Stimulated activated CD4-positive, alpha-beta T cell treated with anti-CD3 and anti-CD28 coated beads, Interleukin-1b, Interleukin-23, amount 100 ng/mL, for 48 hours (primary cell): ENCODE measurements around the gene NHERF1.
A peak's percentile ranks its signal among the peaks of the same experiment; 100 is the strongest.

Experiments
- DNase-seq: peaks from one replicate; pipeline ENCODE4 v3.0.0-alpha.2; 2020

The NHERF1 gene

DNA sequence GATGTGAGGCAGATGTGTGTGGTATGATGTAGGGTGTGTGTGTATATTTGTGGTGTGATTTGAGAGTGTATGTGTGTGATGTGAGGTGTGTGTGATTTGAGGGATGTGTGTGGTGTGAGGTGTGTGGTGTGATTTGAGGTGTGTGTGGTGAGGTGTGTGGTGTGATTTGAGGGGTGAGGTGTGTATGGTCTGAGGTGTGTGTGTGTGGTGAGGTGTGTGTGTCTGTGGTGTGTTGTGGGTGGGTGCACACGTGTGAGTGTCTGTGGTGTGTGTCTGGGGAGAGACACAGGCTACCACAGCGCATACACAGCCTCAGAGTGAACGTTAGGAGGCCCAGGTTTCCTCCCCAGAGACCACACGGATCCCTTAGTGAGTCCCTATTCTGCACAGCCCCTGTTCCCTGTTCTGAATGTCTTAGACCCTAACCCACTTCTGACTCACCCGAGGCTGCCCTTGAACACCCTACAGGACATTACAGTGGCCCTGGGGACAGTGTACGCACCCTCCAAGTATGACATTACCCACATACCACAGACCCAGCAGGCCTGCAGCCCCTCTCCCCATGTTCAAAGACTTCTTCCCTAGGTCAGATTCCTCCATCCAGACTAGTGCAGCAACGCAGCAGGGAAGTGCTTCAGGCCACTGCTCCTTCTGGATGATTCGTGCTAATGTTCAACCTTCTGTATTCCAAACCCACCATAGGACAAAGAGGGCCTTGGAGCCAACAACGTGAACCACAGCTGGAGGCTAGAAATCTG is 14.9 kb upstream of the NHERF1 start:
- no peak for DNase-seq

DNA sequence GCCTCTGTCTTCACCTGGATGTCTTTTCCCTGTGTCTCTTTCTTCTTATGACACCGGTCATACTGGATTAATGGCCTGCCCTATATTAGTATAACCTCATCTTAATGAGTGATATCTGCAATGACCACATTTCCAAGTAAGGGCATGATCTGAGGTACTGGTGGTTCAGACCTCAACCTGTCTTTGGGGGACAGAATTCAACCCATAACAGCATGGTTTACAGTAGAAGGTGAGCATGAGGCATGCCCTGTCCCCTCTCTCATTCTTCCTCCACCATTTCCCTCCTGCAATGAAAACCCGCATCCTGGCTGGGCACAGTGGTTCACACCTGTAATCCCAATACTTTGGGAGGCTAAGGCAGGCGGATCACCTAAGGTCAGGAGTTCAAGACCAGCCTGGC is 14.2 kb upstream of the NHERF1 start:
- no peak for DNase-seq

GRCh38 chr17:74736513-74737298 is 11.7 kb upstream of the NHERF1 start, which contains the start of gene RAB37:
RAB37 (plus strand) TSS chr17:74737256; CDS start chr17:74737273, 17 bp downstream.
- DNase-seq = peak; percentile 12

GRCh38 chr17:74737299-74738050 is 11.0 kb upstream of the NHERF1 start:
- DNase-seq = peak; percentile 37

GRCh38 chr17:74738051-74738996 is 10.1 kb upstream of the NHERF1 start:
- peak; percentile 74 for DNase-seq

- DNase-seq = no peak
These were observed 9.1 kb upstream of the NHERF1 start for GRCh38 chr17:74739227-74739831.

GRCh38 chr17:74740173-74740572 is 8.3 kb upstream of the NHERF1 start:
- no peak for DNase-seq

- DNase-seq = no peak
These were observed 7.6 kb upstream of the NHERF1 start for GRCh38 chr17:74740641-74741387.

DNA sequence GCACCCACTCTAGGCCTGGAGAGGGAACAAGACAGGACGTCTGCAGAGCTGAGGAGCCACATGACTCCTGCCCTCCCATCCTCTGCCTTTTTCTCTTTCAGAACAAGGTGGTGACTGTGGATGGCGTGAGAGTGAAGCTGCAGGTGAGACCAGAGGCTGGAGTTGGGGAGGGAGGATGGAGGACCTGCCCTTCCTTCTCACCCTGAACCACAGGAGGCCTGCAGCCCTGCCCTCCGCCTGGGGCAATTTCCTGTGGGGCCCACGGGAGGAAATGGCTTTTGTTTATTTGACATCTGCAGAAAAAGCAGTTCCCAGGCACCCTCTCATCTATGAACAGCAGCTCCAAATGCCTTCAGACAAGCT is 6.3 kb upstream of the NHERF1 start:
- DNase-seq = peak; percentile 41

- DNase-seq = no peak
These were observed 5.4 kb upstream of the NHERF1 start for GRCh38 chr17:74742978-74743545.

DNA sequence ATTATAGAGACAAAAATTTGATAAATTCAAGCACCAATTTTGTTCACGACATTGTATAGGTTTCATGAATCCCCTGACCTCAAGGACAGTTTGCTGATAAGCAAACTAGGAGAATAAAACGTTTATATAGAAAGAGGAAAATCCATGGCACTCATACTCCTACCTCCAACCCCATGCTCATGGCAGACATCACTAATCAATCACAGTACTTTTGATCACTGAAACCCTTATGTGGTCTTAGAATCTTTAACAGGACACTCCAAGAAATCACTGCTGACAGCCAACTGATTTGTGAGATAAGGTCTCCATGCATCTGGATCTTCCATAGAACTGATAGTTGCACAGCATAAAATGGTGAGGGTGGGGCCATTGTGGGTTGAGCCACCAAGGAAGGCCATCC is 4.7 kb upstream of the NHERF1 start:
- no peak for DNase-seq

DNA sequence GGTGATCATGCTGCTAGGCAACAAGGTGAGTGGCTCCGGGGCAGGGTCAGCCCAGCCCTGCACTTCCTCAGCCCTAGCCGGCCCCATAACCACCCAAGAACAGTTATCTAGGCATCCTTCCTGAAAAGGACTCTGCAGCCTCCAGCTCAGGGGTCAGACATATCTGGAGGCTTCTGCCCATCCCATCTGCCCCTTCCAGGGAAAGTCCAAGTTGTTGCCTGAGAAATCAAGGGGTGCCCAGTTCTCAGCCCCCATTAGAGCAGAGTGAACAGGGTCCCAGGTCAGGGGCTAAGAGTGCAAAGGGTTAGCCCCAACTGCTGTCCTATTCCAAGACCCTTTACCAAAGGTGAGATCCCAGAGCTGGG is 4.1 kb upstream of the NHERF1 start:
- DNase-seq = no peak

DNA sequence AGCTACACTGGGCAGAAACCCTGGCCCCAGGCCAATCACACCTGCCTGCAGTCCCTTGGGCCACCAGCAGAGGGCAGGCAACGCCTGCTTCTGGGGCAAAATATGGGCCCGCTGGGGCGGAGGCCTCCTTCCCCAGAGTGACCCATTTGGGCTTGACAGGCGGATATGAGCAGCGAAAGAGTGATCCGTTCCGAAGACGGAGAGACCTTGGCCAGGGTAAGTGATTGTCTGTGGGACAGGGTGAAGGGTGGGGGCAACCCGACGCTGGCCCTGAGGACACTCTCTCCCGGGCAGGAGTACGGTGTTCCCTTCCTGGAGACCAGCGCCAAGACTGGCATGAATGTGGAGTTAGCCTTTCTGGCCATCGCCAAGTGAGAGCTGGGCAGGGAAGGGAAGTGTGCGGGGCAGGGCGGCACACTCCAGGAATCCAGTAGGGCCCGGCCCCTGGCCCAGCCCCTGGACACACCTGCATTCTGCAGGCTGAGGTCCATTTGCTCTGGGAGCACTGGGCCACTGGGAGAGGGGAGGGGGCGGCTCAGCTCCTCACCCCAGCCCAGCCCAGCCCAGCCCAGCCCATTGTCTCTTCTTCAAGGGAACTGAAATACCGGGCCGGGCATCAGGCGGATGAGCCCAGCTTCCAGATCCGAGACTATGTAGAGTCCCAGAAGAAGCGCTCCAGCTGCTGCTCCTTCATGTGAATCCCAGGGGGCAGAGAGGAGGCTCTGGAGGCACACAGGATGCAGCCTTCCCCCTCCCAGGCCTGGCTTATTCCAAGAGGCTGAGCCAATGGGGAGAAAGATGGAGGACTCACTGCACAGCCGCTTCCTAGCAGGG is 3.5 kb upstream of the NHERF1 start:
- peak; percentile 83 for DNase-seq

DNA sequence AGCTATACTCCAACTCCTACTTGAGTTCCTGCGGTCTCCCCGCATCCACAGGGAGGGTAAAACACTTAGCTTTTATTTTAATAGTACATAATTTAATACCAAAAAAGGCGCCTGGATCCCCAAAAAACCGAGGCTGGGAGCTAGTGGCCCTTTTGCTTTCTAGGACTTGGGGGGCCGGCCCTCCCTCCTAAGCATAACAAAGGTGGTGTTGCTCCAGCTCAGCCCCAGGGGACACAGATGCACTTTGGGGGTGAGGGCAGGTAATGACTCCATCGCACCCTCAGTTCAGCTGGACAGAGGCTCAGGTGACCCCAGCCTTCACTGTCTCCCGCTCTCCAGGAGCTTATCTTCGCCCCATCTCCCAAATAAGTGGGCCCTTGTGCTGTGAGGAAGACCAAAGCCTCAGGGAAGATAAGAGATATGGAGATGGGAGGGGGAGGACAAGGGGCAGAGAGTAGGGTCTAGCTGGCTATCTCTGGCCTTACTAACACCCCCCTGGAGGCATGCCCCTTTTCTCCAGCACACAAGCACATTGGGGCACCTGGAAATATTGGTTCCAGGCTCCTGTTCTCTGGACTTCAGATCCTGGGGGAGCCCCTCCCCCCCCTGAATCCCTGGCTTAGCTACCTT is 2.8 kb upstream of the NHERF1 start:
- DNase-seq = no peak

DNA sequence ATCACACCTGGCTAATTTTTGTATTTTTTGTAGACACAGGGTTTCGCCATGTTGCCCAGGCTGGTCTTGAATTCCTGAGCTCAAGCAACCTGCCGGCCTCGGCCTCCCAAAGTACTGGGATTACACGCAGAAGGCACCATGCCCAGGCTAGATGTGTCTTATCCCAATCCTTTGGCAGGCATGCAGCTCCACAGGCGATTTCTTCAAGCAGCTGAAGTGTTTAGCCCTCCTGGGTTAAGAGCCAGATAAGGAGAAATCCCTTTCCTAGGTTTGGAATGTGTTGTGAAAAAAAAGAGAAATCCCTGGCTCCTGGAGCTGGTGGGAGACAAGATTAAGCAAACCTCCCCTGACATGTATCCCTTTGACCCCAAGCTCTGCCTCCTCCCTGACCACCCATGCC is 2.1 kb upstream of the NHERF1 start:
- DNase-seq = no peak

GRCh38 chr17:74746922-74747321 is 1.5 kb upstream of the NHERF1 start:
- no peak for DNase-seq

GRCh38 chr17:74748279-74748528 is 224 bp upstream of the NHERF1 start:
- DNase-seq = no peak

GRCh38 chr17:74749279-74750038 is 1.0 kb downstream of the NHERF1 start:
- DNase-seq = peak; percentile 53

GRCh38 chr17:74750039-74750326 is 1.6 kb downstream of the NHERF1 start:
- DNase-seq = no peak
